HG03565 (cell line): ENCODE measurements around the gene NLRP7.
"Not testable (repeated sequence)": the region's sequence is repeated elsewhere in the genome, so short reads cannot be mapped to it uniquely, and the experiment has no call there.

Experiments used
- ATAC-seq: cut with Tn5 transposase; IDR thresholded peaks from one replicate; pipeline ENCODE4 v1.9.1; 2021; ENCODE audit warnings: mild to moderate bottlenecking, moderate library complexity; ENCODE audit not compliant: unreplicated experiment

Gene NLRP7

GRCh38 chr19:54919646-54920563 lies 27.4 kb downstream of the NLRP7 start:
- ATAC-seq = not testable (repeated sequence)

DNA sequence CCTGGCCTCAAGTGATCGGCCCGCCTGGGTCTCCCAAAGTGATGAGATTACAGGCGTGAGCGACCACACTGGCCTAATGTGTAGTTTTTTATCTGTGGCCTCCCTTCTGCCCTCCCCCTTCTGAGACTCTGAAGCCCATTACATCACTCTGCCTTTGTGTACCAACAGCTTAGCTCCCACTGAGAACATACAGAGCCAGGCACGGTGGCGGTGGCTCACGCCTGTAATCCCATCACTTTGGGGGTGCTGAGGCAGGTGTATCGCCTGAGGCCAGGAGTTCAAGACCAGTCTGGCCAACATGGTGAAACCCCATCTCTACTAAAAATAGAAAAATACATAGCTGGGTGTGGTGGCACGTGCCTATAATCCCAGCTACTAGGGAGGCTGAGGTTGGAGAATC lies 28.8 kb downstream of the NLRP7 start:
- ATAC-seq = no peak

DNA sequence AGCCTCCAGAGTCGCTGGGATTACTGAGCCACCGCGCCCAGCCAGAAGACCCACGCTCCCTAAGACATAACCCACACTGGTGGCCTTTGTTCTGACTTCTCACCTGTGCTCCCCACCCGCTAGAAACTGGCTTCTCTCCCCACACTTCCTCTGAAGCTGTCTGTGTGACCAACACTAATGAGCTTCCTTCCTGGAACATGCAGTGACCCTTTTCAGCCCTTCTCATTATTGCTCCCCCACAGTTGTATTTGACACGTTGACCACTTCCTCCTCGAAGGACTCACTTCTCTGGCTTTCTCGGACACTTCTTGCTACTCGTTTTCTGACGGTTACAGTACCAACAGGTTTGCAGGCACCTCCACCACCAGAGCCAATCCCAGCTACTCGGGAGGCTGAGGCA lies 30.5 kb downstream of the NLRP7 start:
- no peak for ATAC-seq

DNA sequence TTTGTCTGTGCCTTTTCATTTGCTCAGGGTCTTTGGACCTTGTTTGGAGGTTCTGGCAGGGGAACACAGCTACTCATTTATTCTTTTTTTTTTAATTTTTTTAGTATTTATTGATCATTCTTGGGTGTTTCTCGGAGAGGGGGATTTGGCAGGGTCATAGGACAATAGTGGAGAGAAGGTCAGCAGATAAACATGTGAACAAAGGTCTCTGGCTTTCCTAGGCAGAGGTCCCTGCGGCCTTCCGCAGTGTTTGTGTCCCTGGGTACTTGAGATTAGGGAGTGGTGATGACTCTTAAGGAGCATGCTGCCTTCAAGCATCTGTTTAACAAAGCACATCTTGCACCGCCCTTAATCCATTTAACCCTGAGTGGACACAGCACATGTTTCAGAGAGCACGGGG lies 39.4 kb downstream of the NLRP7 start:
- not testable (repeated sequence) for ATAC-seq

GRCh38 chr19:54906819-54907218 lies 40.5 kb downstream of the NLRP7 start:
- no peak for ATAC-seq

GRCh38 chr19:54905803-54906511 lies 41.4 kb downstream of the NLRP7 start, which contains the start of gene NCR1:
NCR1 (plus strand) TSS chr19:54906148; CDS start chr19:54906188, 40 bp downstream.
- no peak for ATAC-seq

GRCh38 chr19:54905421-54905802 lies 41.9 kb downstream of the NLRP7 start:
- no peak for ATAC-seq

DNA sequence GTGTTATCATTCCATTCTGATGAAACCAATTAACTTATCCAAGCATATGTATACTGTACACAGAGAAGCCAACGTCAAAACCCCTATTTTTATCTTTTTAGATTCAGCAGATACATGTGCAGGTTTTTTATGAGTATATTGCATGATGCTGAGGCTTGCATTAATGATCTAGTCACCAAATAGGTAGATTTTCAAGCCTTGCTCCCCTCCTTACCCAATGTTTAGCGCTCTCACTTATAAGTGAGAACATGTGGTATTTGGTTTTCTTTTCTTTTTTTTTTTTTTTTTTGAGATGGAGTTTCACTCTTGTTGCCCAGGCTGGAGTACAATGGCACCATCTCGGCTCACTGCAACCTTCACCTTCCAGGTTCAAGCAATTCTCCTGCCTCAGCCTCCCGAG lies 43.1 kb downstream of the NLRP7 start:
- not testable (repeated sequence) for ATAC-seq

- no peak for ATAC-seq
Observed at GRCh38 chr19:54903303-54903702, 44.0 kb downstream of the NLRP7 start.

- ATAC-seq = no peak
Observed at GRCh38 chr19:54902061-54902460, 45.3 kb downstream of the NLRP7 start.

- ATAC-seq = not testable (repeated sequence)
Observed at GRCh38 chr19:54901153-54901552, 46.2 kb downstream of the NLRP7 start.

DNA sequence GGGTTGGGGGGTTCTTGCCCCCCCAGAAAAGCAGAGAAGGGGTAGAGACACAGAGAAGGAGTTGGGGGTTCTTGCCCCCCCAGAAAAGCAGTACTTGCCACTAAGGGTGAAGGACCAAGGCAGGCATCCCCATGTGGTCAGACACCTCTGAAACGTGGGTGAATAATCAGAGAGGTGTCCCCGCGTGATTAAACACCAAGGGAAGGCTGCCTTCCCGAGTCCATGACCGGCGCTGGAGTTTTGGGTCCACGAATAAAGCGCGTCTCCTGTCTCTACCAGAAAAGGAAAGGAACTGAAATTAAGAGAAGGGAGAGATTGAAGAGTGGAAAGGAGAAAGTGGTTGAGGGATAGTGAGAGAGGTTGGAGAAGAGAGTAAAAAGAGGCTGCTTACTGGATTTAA lies 47.7 kb downstream of the NLRP7 start:
- not testable (repeated sequence) for ATAC-seq

DNA sequence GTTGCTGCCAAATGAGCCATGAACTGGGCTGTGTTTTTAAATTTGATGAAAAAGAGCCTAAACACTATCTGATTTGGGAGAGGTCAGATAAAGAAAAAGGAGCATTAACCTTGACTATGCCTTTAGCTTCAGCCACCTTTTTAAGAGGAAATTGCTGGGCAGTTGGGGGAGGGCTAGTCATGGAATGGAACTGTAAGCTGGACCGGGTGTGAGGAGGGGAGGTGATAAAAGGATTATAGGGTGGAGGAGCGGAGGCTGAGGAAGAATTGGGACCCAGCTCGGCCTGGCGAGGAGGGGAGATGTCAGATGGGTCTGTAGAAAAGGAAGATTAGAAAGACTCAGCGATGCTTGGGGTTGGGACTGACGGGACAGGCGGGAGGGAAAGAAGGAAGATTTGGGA lies 48.6 kb downstream of the NLRP7 start:
- ATAC-seq = not testable (repeated sequence)

GRCh38 chr19:54896036-54896435 lies 51.3 kb downstream of the NLRP7 start:
- no peak for ATAC-seq

DNA sequence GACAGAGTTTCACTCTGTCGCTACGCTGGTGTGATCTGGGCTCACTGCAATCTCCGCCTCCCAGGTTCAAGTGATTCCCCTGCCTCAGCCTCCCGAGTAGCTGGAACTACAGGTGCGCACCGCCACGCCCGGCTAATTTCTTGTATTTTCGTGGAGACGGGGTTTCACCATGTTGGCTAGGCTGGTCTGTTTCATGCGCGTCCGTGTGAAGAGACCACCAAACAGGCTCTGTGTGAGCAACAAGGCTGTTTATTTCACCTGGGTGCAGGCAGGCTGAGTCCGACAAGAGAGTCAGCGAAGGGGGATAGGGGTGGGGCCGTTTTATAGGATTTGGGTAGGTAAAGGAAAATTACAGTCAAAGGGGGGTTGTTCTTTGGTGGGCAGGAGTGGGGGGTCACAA lies 53.2 kb downstream of the NLRP7 start:
- not testable (repeated sequence) for ATAC-seq

- no peak for ATAC-seq
Observed at GRCh38 chr19:54893406-54893805, 53.9 kb downstream of the NLRP7 start.

- ATAC-seq = no peak
Observed at GRCh38 chr19:54889566-54889965, 57.8 kb downstream of the NLRP7 start.

DNA sequence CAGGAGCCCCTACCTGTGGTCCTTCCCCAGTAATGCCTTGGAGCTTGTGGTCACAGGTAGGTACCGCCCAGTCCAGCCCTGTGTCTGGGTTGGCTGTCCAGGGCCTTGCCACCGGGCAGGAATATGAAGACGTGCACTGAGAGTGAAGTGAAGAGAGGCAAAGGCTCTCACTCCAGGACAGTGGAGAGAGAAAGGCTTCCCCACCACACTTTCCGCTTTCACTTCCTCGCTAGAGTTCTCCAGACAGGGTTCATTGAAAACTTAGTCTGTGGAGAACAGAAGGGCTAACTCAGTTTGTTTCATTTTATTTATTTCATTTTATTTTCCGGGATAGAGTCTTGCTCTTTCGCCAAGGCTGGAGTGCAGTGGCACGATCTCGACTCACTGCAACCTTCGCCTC lies 59.1 kb downstream of the NLRP7 start:
- no peak for ATAC-seq

- no peak for ATAC-seq
Observed at GRCh38 chr19:54883228-54883627, 64.1 kb downstream of the NLRP7 start.

GRCh38 chr19:54882758-54883157 lies 64.6 kb downstream of the NLRP7 start:
- no peak for ATAC-seq

GRCh38 chr19:54881884-54882283 lies 65.4 kb downstream of the NLRP7 start:
- no peak for ATAC-seq

DNA sequence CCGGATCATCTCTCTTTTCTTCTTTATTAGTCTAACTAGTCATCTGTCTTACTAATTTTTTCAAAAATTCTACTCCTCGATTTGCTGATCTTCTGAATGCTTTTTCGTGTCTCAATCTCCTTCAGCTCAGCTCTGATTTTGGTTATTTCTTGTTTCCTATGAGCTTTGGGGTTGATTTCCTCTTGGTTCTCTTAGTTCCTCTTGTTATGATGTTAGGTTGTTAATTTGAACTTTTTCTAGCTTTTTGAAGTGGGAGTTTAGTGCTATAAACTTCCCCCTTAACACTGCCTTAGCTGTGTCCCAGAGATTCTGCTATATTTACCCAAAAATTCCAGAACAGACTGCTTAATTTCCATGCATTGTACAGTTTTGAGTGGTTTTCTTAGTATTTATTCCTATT lies 69.9 kb downstream of the NLRP7 start:
- ATAC-seq = no peak
